H1 (cell line): ENCODE measurements around the gene TRIM38. TPM values are rescaled to one million over a fixed set of nuclear protein-coding genes. Genes with fewer than 3 reads are reported as not detected.

Experiments used
- CTCF ChIA-PET: fragments of 300-600 bp; sonication (Branson Sonifier 250); formaldehyde crosslinking; loops from one replicate; lab custom pipeline; 2021; ENCODE audit not compliant: partially characterized antibody; lab: Charles Lee
- POLR2A ChIA-PET: fragments of 300-600 bp; sonication (Branson Sonifier 250); formaldehyde crosslinking; loops from one replicate; lab custom pipeline; 2021; ENCODE audit warnings: inconsistent platforms; ENCODE audit not compliant: partially characterized antibody; lab: Charles Lee
- DNase-seq, 2 experiments: peaks; one replicate each; pipeline versions ENCODE4 v3.0.0 to v3.0.0-alpha.2; 2010 to 2022; ENCODE audit warnings: low spot score in 2 of 2, low read depth in 1 of 2, mixed read lengths in 1 of 2
- FAIRE-seq: peaks from 2 replicates; lab custom pipeline; 2011; peaks lifted over from hg19 to GRCh38; lab: Jason Lieb, UNC
- H2AFZ ChIP-seq: 2 replicates; pipeline ENCODE4 v1.8.1; 2012; ENCODE audit warnings: low read length, inconsistent platforms
- H2AK5ac ChIP-seq: 2 replicates; pipeline ENCODE4 v1.6.1; 2013; ENCODE audit warnings: low read depth, low read length
- H2BK120ac ChIP-seq: replicated peaks from 2 replicates; pipeline ENCODE3; 2013; ENCODE audit warnings: low read depth, low read length, inconsistent platforms
- H2BK12ac ChIP-seq: 2 replicates; pipeline ENCODE4 v1.6.1; 2013; ENCODE audit warnings: low read depth, low read length
- H2BK15ac ChIP-seq: 2 replicates; pipeline ENCODE4 v1.6.1; 2013; ENCODE audit warnings: low read length
- H2BK20ac ChIP-seq: 2 replicates; pipeline ENCODE4 v1.6.1; 2013; ENCODE audit warnings: low read length
- H2BK5ac ChIP-seq: 2 replicates; pipeline ENCODE4 v1.6.1; 2013; ENCODE audit warnings: low read depth, low read length
- H3K14ac ChIP-seq: 2 replicates; pipeline ENCODE4 v1.6.1; 2013; ENCODE audit warnings: inconsistent platforms; ENCODE audit not compliant: insufficient read length
- H3K18ac ChIP-seq: 2 replicates; pipeline ENCODE4 v1.6.1; 2013; ENCODE audit warnings: low read length; ENCODE audit errors: extremely low read depth
- H3K23ac ChIP-seq: 2 replicates; pipeline ENCODE4 v1.6.1; 2013; ENCODE audit warnings: inconsistent platforms; ENCODE audit not compliant: insufficient read length
- H3K23me2 ChIP-seq: 2 replicates; pipeline ENCODE4 v1.6.1; 2013; ENCODE audit warnings: low read depth, low read length
- H3K27ac ChIP-seq: 2 replicates; pipeline ENCODE4 v1.6.1; 2011; ENCODE audit warnings: low read depth, low read length, inconsistent platforms
- H3K27me3 ChIP-seq, 4 experiments: replicated peaks in 1 of 4; 1 replicate in 1 of 4; 2 replicates in 3 of 4; pipeline versions ENCODE4 v1.6.1 to v1.8.1; 2011 to 2013; ENCODE audit warnings: low read length in 3 of 4, mild to moderate bottlenecking in 3 of 4, inconsistent platforms in 2 of 4, mixed read lengths in 2 of 4, moderate library complexity in 1 of 4; ENCODE audit not compliant: control insufficient read depth in 3 of 4, insufficient read depth in 3 of 4; ENCODE audit errors: extremely low read depth in 1 of 4
- H3K36me3 ChIP-seq, 4 experiments: 2 replicates each; pipeline versions ENCODE4 v1.6.1 to v1.8.1; 2011 to 2013; ENCODE audit warnings: mild to moderate bottlenecking in 4 of 4, low read length in 3 of 4, moderate library complexity in 2 of 4, control low read depth in 1 of 4, inconsistent platforms in 1 of 4; ENCODE audit not compliant: insufficient read depth in 4 of 4, control insufficient read depth in 2 of 4
- H3K4ac ChIP-seq: replicated peaks from 2 replicates; pipeline ENCODE3; 2013; ENCODE audit warnings: low read length, low read depth, mixed read lengths, inconsistent platforms; ENCODE audit not compliant: insufficient read length
- H3K4me1 ChIP-seq, 4 experiments: replicated peaks in 1 of 4; 1 replicate in 1 of 4; 2 replicates in 3 of 4; pipeline versions ENCODE4 v1.6.1 to v1.8.1; 2011 to 2013; ENCODE audit warnings: low read length in 3 of 4, inconsistent platforms in 2 of 4, mixed read lengths in 1 of 4; ENCODE audit not compliant: insufficient read depth in 4 of 4, control insufficient read depth in 3 of 4
- H3K4me2 ChIP-seq, 2 experiments: 2 replicates each; pipeline versions ENCODE4 v1.6.1 to v1.8.1; 2011 to 2013; ENCODE audit warnings: low read depth in 2 of 2, low read length in 2 of 2, control low read depth in 1 of 2, inconsistent platforms in 1 of 2, mild to moderate bottlenecking in 1 of 2; ENCODE audit not compliant: insufficient read depth in 1 of 2
- H3K4me3 ChIP-seq, 4 experiments: fragments of 200-600, 300-600 bp in 1 of 4; sonication (generic), shearing (Covaris generic), sonication (Bioruptor Twin) in 1 of 4; 2 replicates each; pipeline versions ENCODE4 v1.5.1 to v1.8.1; 2011 to 2016; ENCODE audit warnings: low read length in 4 of 4, low read depth in 3 of 4, control low read depth in 2 of 4, inconsistent platforms in 2 of 4, mild to moderate bottlenecking in 2 of 4, mixed read lengths in 1 of 4, moderate library complexity in 1 of 4; ENCODE audit not compliant: insufficient read depth in 2 of 4; ENCODE audit errors: extremely low read depth in 1 of 4
- H3K56ac ChIP-seq: replicated peaks from 2 replicates; pipeline ENCODE3; 2013; ENCODE audit warnings: low read depth, mild to moderate bottlenecking, mixed read lengths, low read length, inconsistent platforms; ENCODE audit not compliant: insufficient read length
- H3K79me1 ChIP-seq: 2 replicates; pipeline ENCODE4 v1.6.1; 2013; ENCODE audit warnings: low read depth, low read length, control low read depth
- H3K79me2 ChIP-seq, 2 experiments: 2 replicates each; pipeline versions ENCODE4 v1.6.1 to v1.8.1; 2012 to 2013; ENCODE audit warnings: low read length in 2 of 2, mild to moderate bottlenecking in 2 of 2, inconsistent platforms in 1 of 2; ENCODE audit not compliant: insufficient read depth in 2 of 2, control insufficient read depth in 1 of 2
- H3K9ac ChIP-seq, 4 experiments: replicated peaks in 1 of 4; 1 replicate in 1 of 4; 2 replicates in 3 of 4; pipeline versions ENCODE4 v1.6.1 to v1.8.1; 2011 to 2013; ENCODE audit warnings: low read depth in 3 of 4, low read length in 3 of 4, control low read depth in 2 of 4, mild to moderate bottlenecking in 2 of 4, moderate library complexity in 2 of 4, inconsistent platforms in 1 of 4; ENCODE audit errors: extremely low read depth in 1 of 4
- H3K9me3 ChIP-seq, 2 experiments: 2 replicates each; pipeline versions ENCODE4 v1.6.1 to v1.8.1; 2012 to 2013; ENCODE audit warnings: mild to moderate bottlenecking in 2 of 2, moderate library complexity in 2 of 2, control low read depth in 1 of 2, inconsistent platforms in 1 of 2, low read depth in 1 of 2, low read length in 1 of 2, mixed read lengths in 1 of 2; ENCODE audit not compliant: insufficient read depth in 2 of 2
- H4K20me1 ChIP-seq, 2 experiments: replicated peaks in 1 of 2; 2 replicates each; pipeline versions ENCODE3 to v1.8.1; 2011 to 2013; ENCODE audit warnings: inconsistent platforms in 2 of 2, low read length in 2 of 2, mild to moderate bottlenecking in 1 of 2; ENCODE audit not compliant: insufficient read depth in 2 of 2, control insufficient read depth in 1 of 2
- H4K5ac ChIP-seq: 2 replicates; pipeline ENCODE4 v1.6.1; 2013; ENCODE audit warnings: low read length, low read depth, mixed read lengths, inconsistent platforms; ENCODE audit not compliant: insufficient read length
- H4K8ac ChIP-seq: 2 replicates; pipeline ENCODE4 v1.8.0; 2013; ENCODE audit warnings: mild to moderate bottlenecking, moderate library complexity, low read length, inconsistent platforms; ENCODE audit not compliant: insufficient read depth; ENCODE audit errors: extremely low read depth
- H4K91ac ChIP-seq: replicated peaks from 2 replicates; pipeline ENCODE3; 2013; ENCODE audit warnings: low read length, mixed read lengths, inconsistent platforms; ENCODE audit not compliant: insufficient read length
- BACH1 ChIP-seq: IDR thresholded peaks from 2 replicates; pipeline ENCODE4 v1.6.1; 2012; ENCODE audit warnings: low read length, improper control_type of control experiment
- CBX5 ChIP-seq: fragments of 300-800, 300-1000 bp; sonication (generic); IDR thresholded peaks from 2 replicates; pipeline ENCODE4 v1.7.1; 2016; ENCODE audit warnings: antibody characterized with exemption, low read length, low read depth
- CEBPB ChIP-seq: IDR thresholded peaks from 2 replicates; pipeline ENCODE4 v1.6.1; 2012; ENCODE audit warnings: low read depth, low read length
- CHD1 ChIP-seq: IDR thresholded peaks from 2 replicates; pipeline ENCODE4 v1.6.1; 2012; ENCODE audit warnings: low read depth, low read length, improper control_type of control experiment
- FOSL1 ChIP-seq: IDR thresholded peaks from 2 replicates; pipeline ENCODE4 v1.6.1; 2011; ENCODE audit warnings: mild to moderate bottlenecking, low read depth, low read length, moderate library complexity; ENCODE audit not compliant: insufficient read depth
- MAFK ChIP-seq: IDR thresholded peaks from 2 replicates; pipeline ENCODE4 v1.6.1; 2012; ENCODE audit warnings: low read depth, mild to moderate bottlenecking, improper control_type of control experiment, low read length
- POLR2A ChIP-seq, 2 experiments: IDR thresholded peaks; 1 replicate in 1 of 2; 2 replicates in 1 of 2; pipeline ENCODE4 v1.6.1; 2011; ENCODE audit warnings: low read depth in 2 of 2, low read length in 2 of 2, mild to moderate bottlenecking in 2 of 2; ENCODE audit errors: control extremely low read depth in 1 of 2
- TAF7 ChIP-seq: optimal IDR thresholded peaks from 2 replicates; pipeline ENCODE3; 2011; ENCODE audit warnings: low read depth, mild to moderate bottlenecking, inconsistent platforms, low read length, moderate library complexity, borderline replicate concordance
- ZNF274 ChIP-seq: IDR thresholded peaks from 2 replicates; pipeline ENCODE4 v1.7.0; 2012; ENCODE audit warnings: low read length, borderline replicate concordance; ENCODE audit errors: extremely low read depth
- WGBS, 2 experiments: shearing (Covaris generic) in 1 of 2; methylation state at CpG; one replicate each; pipeline versions ENCODE4 v1.1.6 to v1.1.7; 2013 to 2015; ENCODE audit warnings: low lambda C conversion rate in 2 of 2, mixed read lengths in 2 of 2, inconsistent platforms in 1 of 2, low coverage in 1 of 2, missing lambda C conversion rate in 1 of 2; ENCODE audit not compliant: insufficient replicate concordance in 2 of 2, insufficient coverage in 1 of 2, insufficient read length in 1 of 2; ENCODE audit errors: extremely low coverage in 1 of 2, missing lambda C conversion rate in 1 of 2; 5-methylcytosine and 5-hydroxymethylcytosine counted together
- polyA plus RNA-seq, 7 experiments: library from polyadenylated mRNA; depleted of rRNA in 3 of 7; stranded (reverse) in 5 of 7; unstranded in 2 of 7; fragments of >200 nt in 5 of 7; fragments of 200-250 nt in 2 of 7; gene quantifications; 1 replicate in 5 of 7; 2 replicates in 1 of 7; 4 replicates in 1 of 7; pipeline versions ENCODE4 v1.2.1 to v1.2.3, GENCODE V29; 2011 to 2013; ENCODE audit warnings: missing spikeins in 2 of 7, mixed read lengths in 2 of 7
- total RNA-seq: library from RNA; stranded (reverse); fragmentation: NEBNext Ultra II Directional; extraction: Animal tissue kit (Norgen Biotek cat#: 25700); gene quantifications from 2 replicates; pipeline ENCODE4 v1.2.1, GENCODE V29; 2021
- TF ChIP-seq, protein P1 (sequence below): IDR thresholded peaks from 2 replicates; pipeline ENCODE4 v1.6.1; 2011; ENCODE audit warnings: low read length, improper control_type of control experiment

The TRIM38 gene
- total and polyA plus RNA-seq, 2 of the 8 experiments (the other 6 are each of a cell fraction or from before 2014, with no cell fraction given): 0.43 to 0.56 TPM

DNA sequence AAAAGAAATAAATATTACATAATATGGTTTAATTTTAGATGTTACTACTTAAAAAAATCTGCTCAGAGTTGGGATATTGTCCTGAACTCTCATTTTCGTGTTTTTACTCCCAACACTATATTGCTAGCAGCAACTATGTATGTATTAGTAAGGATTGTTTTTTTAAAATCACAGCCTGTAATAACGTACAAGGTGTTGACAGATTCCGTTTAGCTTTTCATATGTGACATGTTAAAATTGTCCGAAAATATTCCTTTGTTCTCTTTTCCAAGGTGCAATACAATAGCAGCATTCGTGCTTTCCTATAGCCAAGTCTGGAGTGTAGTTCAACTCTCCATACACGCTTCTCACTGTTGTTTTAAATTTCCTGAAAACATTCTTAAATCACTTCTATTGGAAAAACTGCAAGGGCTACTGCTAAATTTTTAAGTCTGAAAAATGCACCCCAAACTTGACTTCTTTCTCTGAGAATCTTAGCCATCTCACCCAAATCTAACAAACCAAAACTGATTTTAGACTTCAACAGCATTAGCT, 65.7 kb downstream of the TRIM38 start:
- Histone ChIP-seq H3K23me2 (peaks cover 17% of the 10 kb centered on the region), H3K9me3 (no peaks in the 10 kb centered on the region), H2BK20ac (no peak overlapping the region), H3K79me1 (no peaks in the 10 kb centered on the region), H3K4me2 (peak overlapping the region; percentile 73 to 81), H3K9ac (peak overlapping the region; percentile 49 to 56 (median 54); a peak in 6 of 7 replicates), H3K4me1 (peaks cover 2 to 17% (median 9%) of the 10 kb centered on the region in 4 experiments; a peak in 5 of 7 replicates), H3K18ac (peak overlapping the region; percentile 64; the same call in 1 of the 2 replicates), H2BK15ac (no peak overlapping the region), H4K91ac (peak overlapping the region; percentile 80), H3K79me2 (no peaks in the 10 kb centered on the region), H3K56ac (peak overlapping the region; percentile 27), H2BK5ac (peak overlapping the region; percentile 67; the same call in 1 of the 2 replicates), H3K4ac (peak overlapping the region; percentile 11), H4K20me1 (peaks cover 0 to 5% of the 10 kb centered on the region in 2 experiments), H3K23ac (no peak overlapping the region), H3K4me3 (peak overlapping the region in 2 of 4 experiments; percentile 14 to 75; a peak in 2 of 8 replicates), H2AFZ (no peak overlapping the region), H3K27ac (peak overlapping the region; percentile 78), H3K27me3 (no peaks in the 10 kb centered on the region), H2BK120ac (peak overlapping the region; percentile 92), H2BK12ac (peak overlapping the region; percentile 80; the same call in 1 of the 2 replicates), H3K36me3 (no peaks in the 10 kb centered on the region), H2AK5ac (no peak overlapping the region), H3K14ac (peak overlapping the region; percentile 6), H4K5ac (peak overlapping the region; percentile 47), H4K8ac (no peak overlapping the region)
- 45% methylated on average over 6 of the region's 6 CpGs; no CpG with 5 or more reads in 1 of the 2 experiments for WGBS, 2 experiments
- FAIRE-seq (no peak), DNase-seq (no peak)
- ChIA-PET CTCF (interaction anchor here (1.0 to 1.6 kb wide), 4 partner anchors 8 to 91 kb away, joined by 3 to 4 read pairs (median 4); a partner anchor contains a TSS), POLR2A (interaction anchor here (0.9 to 43.5 kb wide), 32 partner anchors 3 to 1866 kb away, joined by 3 to 1982 read pairs (median 36); partner anchors contain the start of gene HFE)
- no peak for TF ChIP-seq FOSL1
- no peak for TF ChIP-seq POLR2A (IDR thresholded peaks at IDR 0.05; ENCODE audit: control extremely low read depth in 1 of 2, low read depth in 2 of 2, low read length in 2 of 2)
- TF ChIP-seq, protein P1, sequence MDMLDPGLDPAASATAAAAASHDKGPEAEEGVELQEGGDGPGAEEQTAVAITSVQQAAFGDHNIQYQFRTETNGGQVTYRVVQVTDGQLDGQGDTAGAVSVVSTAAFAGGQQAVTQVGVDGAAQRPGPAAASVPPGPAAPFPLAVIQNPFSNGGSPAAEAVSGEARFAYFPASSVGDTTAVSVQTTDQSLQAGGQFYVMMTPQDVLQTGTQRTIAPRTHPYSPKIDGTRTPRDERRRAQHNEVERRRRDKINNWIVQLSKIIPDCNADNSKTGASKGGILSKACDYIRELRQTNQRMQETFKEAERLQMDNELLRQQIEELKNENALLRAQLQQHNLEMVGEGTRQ: no peak
- TF ChIP-seq CBX5: no peak
- TF ChIP-seq TAF7: peak; percentile 15
- TF ChIP-seq CEBPB: no peak
- TF ChIP-seq BACH1: no peak
- TF ChIP-seq CHD1: peak; percentile 31; the same call in 1 of the 2 replicates
- TF ChIP-seq MAFK: no peak
- TF ChIP-seq ZNF274: no peak
